K562 (cell line): Measurements from ENCODE around the gene CWF19L1. TPM values are rescaled to one million over a fixed set of nuclear protein-coding genes. Genes with fewer than 3 reads are reported as not detected.

Experiments
- ATAC-seq: fragments of 200-7000 bp; cut with Tn5 transposase; 3 replicates; pipeline ENCODE4 v1.9.1; 2020; ENCODE audit warnings: moderate library complexity
- BruUV-seq: library from RNA; stranded (reverse); fragments of 400-500 nt; replicated peaks from 2 replicates; lab custom pipeline; 2021; lab: Mats Ljungman, UMichigan
- CTCF ChIA-PET: fragments of 300-600 bp; formaldehyde crosslinking; extraction: SDS; loops from one replicate; lab custom pipeline; 2021; ENCODE audit warnings: low intra/inter-chr PET ratio; lab: Yijun Ruan, JAX
- POLR2A ChIA-PET: fragments of 300-600, 350-650 bp; sonication (Branson Sonifier 250); formaldehyde crosslinking; extraction: SDS; loops from one replicate; lab custom pipeline; 2021; ENCODE audit warnings: antibody characterized with exemption, inconsistent platforms; lab: Yijun Ruan, JAX
- DNase-seq, 4 experiments: peaks; one replicate each; pipeline versions ENCODE4 v3.0.0 to v3.0.0-alpha.2; 2011 to 2018; ENCODE audit warnings: low spot score in 3 of 4, mixed read lengths in 3 of 4; ENCODE audit errors: extremely low read depth in 1 of 4
- FAIRE-seq: peaks from 2 replicates; lab custom pipeline; 2011; peaks lifted over from hg19 to GRCh38; lab: Jason Lieb, UNC
- H2AFZ ChIP-seq: 2 replicates; pipeline ENCODE4 v1.6.0; 2011; ENCODE audit warnings: low read depth, low read length, control low read depth, inconsistent platforms
- H3K27ac ChIP-seq: fragments of 200-600 bp; 3 replicates; pipeline ENCODE4 v1.8.0; 2011; ENCODE audit warnings: low read depth, mild to moderate bottlenecking, control low read depth, inconsistent platforms, low read length, moderate library complexity, mixed read lengths; ENCODE audit errors: extremely low read depth
- H3K27me3 ChIP-seq, 2 experiments: fragments of 300-600 bp in 1 of 2; 2 replicates in 1 of 2; 3 replicates in 1 of 2; pipeline versions ENCODE4 v1.6.0 to v1.8.0; 2011; ENCODE audit warnings: inconsistent platforms in 2 of 2, low read length in 2 of 2, mild to moderate bottlenecking in 1 of 2, mixed read lengths in 1 of 2, moderate library complexity in 1 of 2; ENCODE audit not compliant: control insufficient read depth in 2 of 2, insufficient read depth in 2 of 2
- H3K36me3 ChIP-seq: fragments of 300-600 bp; 3 replicates; pipeline ENCODE4 v1.8.0; 2011; ENCODE audit warnings: mild to moderate bottlenecking, low read length, inconsistent platforms; ENCODE audit not compliant: control insufficient read depth, insufficient read depth
- H3K4me1 ChIP-seq, 2 experiments: fragments of 200-600 bp in 1 of 2; replicated peaks in 1 of 2; 2 replicates in 1 of 2; 3 replicates in 1 of 2; pipeline versions ENCODE4 v1.5.1 to v1.8.0; 2011; ENCODE audit warnings: inconsistent platforms in 2 of 2, low read length in 2 of 2, mild to moderate bottlenecking in 1 of 2, mixed read lengths in 1 of 2, moderate library complexity in 1 of 2; ENCODE audit not compliant: control insufficient read depth in 2 of 2, insufficient read depth in 2 of 2
- H3K4me2 ChIP-seq: 2 replicates; pipeline ENCODE4 v1.6.1; 2011; ENCODE audit warnings: low read length, control low read depth, inconsistent platforms, mixed read lengths; ENCODE audit not compliant: insufficient read depth
- H3K4me3 ChIP-seq: fragments of 200-600 bp; sonication (generic), shearing (Covaris generic); 2 replicates; pipeline ENCODE4 v1.5.1; 2016; ENCODE audit warnings: control low read depth, inconsistent platforms
- H3K79me2 ChIP-seq: fragments of 200-600 bp; 3 replicates; pipeline ENCODE4 v1.8.0; 2011; ENCODE audit warnings: low read length, inconsistent platforms; ENCODE audit not compliant: control insufficient read depth, insufficient read depth
- H3K9ac ChIP-seq, 2 experiments: 2 replicates each; pipeline versions ENCODE4 v1.6.0 to v1.6.1; 2011; ENCODE audit warnings: low read depth in 2 of 2, low read length in 2 of 2, control low read depth in 1 of 2, inconsistent platforms in 1 of 2, mild to moderate bottlenecking in 1 of 2, mixed read lengths in 1 of 2; ENCODE audit not compliant: insufficient read depth in 1 of 2
- H3K9me1 ChIP-seq: one replicate; pipeline ENCODE4 v1.6.0; 2011; ENCODE audit warnings: inconsistent platforms, mild to moderate bottlenecking, low read length, moderate library complexity; ENCODE audit not compliant: control insufficient read depth, insufficient read depth
- H3K9me3 ChIP-seq: replicated peaks from 2 replicates; pipeline ENCODE4 v1.5.1; 2011; ENCODE audit warnings: low read depth, low read length, inconsistent platforms; ENCODE audit not compliant: control insufficient read depth, insufficient read depth
- H4K20me1 ChIP-seq: replicated peaks from 2 replicates; pipeline ENCODE4 v1.6.1; 2011; ENCODE audit warnings: low read length, inconsistent platforms, mixed read lengths; ENCODE audit not compliant: control insufficient read depth, insufficient read depth
- CCNT2 ChIP-seq: IDR thresholded peaks from 2 replicates; pipeline ENCODE4 v1.6.1; 2011; ENCODE audit warnings: borderline replicate concordance, low read depth, mild to moderate bottlenecking, moderate library complexity, mixed read lengths, low read length; ENCODE audit not compliant: insufficient read length; ENCODE audit errors: extremely low read depth
- DLX4 ChIP-seq: fragments of 250-450 bp; sonication (Bioruptor Pico); IDR thresholded peaks from 2 replicates; pipeline ENCODE4 v1.6.1; 2021; ENCODE audit warnings: mild to moderate bottlenecking
- DPF2 ChIP-seq: fragments of 450-650 bp; IDR thresholded peaks from 2 replicates; pipeline ENCODE4 v1.6.1; 2016
- GABPA ChIP-seq: fragments of 200-800 bp; sonication (Bioruptor generic); conservative IDR thresholded peaks from 2 replicates; pipeline ENCODE4 v1.6.1; 2016; ENCODE audit warnings: low read depth, missing genetic modification characterization, missing compliant biosample characterization
- MTA3 ChIP-seq: fragments of 450-650 bp; formaldehyde crosslinking; IDR thresholded peaks from 2 replicates; pipeline ENCODE4 v1.6.1; 2017; ENCODE audit warnings: mild to moderate bottlenecking, borderline replicate concordance
- RBBP5 ChIP-seq: fragments of 200-600 bp; sonication (generic); IDR thresholded peaks from 2 replicates; pipeline ENCODE4 v1.6.1; 2012; ENCODE audit warnings: borderline replicate concordance, mild to moderate bottlenecking, low read length, control low read depth, inconsistent platforms; ENCODE audit not compliant: insufficient read depth, poor library complexity, severe bottlenecking
- RBM17 ChIP-seq: fragments of 200-400 bp; formaldehyde crosslinking; IDR thresholded peaks from 2 replicates; pipeline ENCODE4 v1.6.1; 2017; ENCODE audit warnings: low read depth, mild to moderate bottlenecking, low read length, borderline replicate concordance
- RBM25 ChIP-seq: fragments of 200-400 bp; formaldehyde crosslinking; IDR thresholded peaks from 2 replicates; pipeline ENCODE4 v1.6.1; 2018; ENCODE audit warnings: low read length, low read depth, moderate library complexity; ENCODE audit not compliant: severe bottlenecking
- REST ChIP-seq, 2 experiments: fragments of 450-650 bp; formaldehyde crosslinking in 1 of 2; IDR thresholded peaks; 2 replicates each; pipeline versions ENCODE4 v1.4.0 to v1.6.1; 2014 to 2020; ENCODE audit warnings: mild to moderate bottlenecking in 2 of 2, borderline replicate concordance in 1 of 2, low read depth in 1 of 2
- TAF15 ChIP-seq: fragments of 200-400 bp; formaldehyde crosslinking; IDR thresholded peaks from 2 replicates; pipeline ENCODE4 v1.6.1; 2017; ENCODE audit warnings: mild to moderate bottlenecking, low read depth, low read length, moderate library complexity
- ZNF354B ChIP-seq: fragments of 250-450 bp; sonication (Bioruptor Pico); IDR thresholded peaks from 2 replicates; pipeline ENCODE4 v1.4.0; 2020
- ZNF764 ChIP-seq: fragments of 250-450 bp; sonication (Bioruptor Pico); IDR thresholded peaks from 2 replicates; pipeline ENCODE4 v1.4.0; 2020; ENCODE audit warnings: low read depth, mild to moderate bottlenecking, moderate library complexity
- WGBS: fragments of 100-300 bp; shearing (Covaris generic); methylation state at CpG from one replicate; pipeline ENCODE4 v1.1.6; 2016; ENCODE audit warnings: low coverage, mixed read lengths; ENCODE audit not compliant: insufficient coverage; ENCODE audit errors: missing lambda C conversion rate; 5-methylcytosine and 5-hydroxymethylcytosine counted together
- in situ Hi-C: fragments of 300-500 bp; cut with MboI; formaldehyde crosslinking; loops from 4 replicates; pipeline ENCODE4 v1.15.0; 2018; ENCODE audit warnings: inconsistent platforms, mixed read lengths
- intact Hi-C: fragments of 100-400 bp; cut with micrococcal nuclease; formaldehyde crosslinking; loops from 2 replicates; pipeline ENCODE4 v1.14.2; 2022
- polyA plus RNA-seq, 8 experiments: library from polyadenylated mRNA; depleted of rRNA in 4 of 8; stranded (reverse) in 5 of 8; unstranded in 3 of 8; fragments of >200 nt; fragmentation: Nextera tagmentation in 2 of 8; fragmentation: Illumina TruSeq in 1 of 8; extraction: Ambion mirVana in 2 of 8; extraction: Trizol in 1 of 8; gene quantifications; 2 replicates each; pipeline versions ENCODE4 v1.2.1 to v1.2.3, GENCODE V29; 2011 to 2014; ENCODE audit warnings: inconsistent platforms in 1 of 8, missing spikeins in 1 of 8
- total RNA-seq, 7 experiments: library from RNA; depleted of rRNA in 6 of 7; stranded (reverse); fragments of >200 nt in 6 of 7; fragmentation: Illumina TruSeq in 2 of 7; extraction: Trizol in 2 of 7; gene quantifications; 2 replicates each; pipeline versions ENCODE4 v1.2.1 to v1.2.3, GENCODE V29; 2011 to 2021; ENCODE audit warnings: low replicate concordance in 1 of 7

CWF19L1 gene
- total and polyA plus RNA-seq, 9 of the 15 experiments (the other 6 are each of a cell fraction or from before 2014, with no cell fraction given): 19.5 to 49.9 (median 30.9) TPM

GRCh38 chr10:100229819-100230422 is 37.5 kb downstream of the CWF19L1 start:
- Histone ChIP-seq H2AFZ (peak overlapping the region; percentile 97), H3K27ac (peak overlapping the region; percentile 85), H3K4me1 (peaks cover 0 to 3% of the 10 kb centered on the region in 2 experiments; a peak in 2 of 5 replicates), H3K36me3 (peaks cover 38% of the 10 kb centered on the region; the same call in 2 of the 3 replicates), H3K4me2 (peak overlapping the region; percentile 100), H3K9ac (peak overlapping the region; percentile 92 to 93), H4K20me1 (no peaks in the 10 kb centered on the region), H3K9me3 (no peaks in the 10 kb centered on the region), H3K9me1 (no peaks in the 10 kb centered on the region), H3K4me3 (peak overlapping the region; percentile 99), H3K27me3 (no peaks in the 10 kb centered on the region), H3K79me2 (peaks cover 35% of the 10 kb centered on the region)
- FAIRE-seq (no peak), DNase-seq (no peak), ATAC-seq (no peak)
- ChIA-PET CTCF (no interaction called here), POLR2A (no interaction called here)
- WGBS: 44% methylated on average over 14 of the region's 21 CpGs
- intact Hi-C loops (no loop called here), in situ Hi-C loops (no loop called here)
- TSS peak; percentile 89 for BruUV-seq
- no peak for TF ChIP-seq ZNF354B (CRISPR knock-in tag)
- peak; percentile 37 for TF ChIP-seq RBM25
- no peak for TF ChIP-seq ZNF764 (CRISPR knock-in tag)
- TF ChIP-seq RBBP5: no peak
- no peak for TF ChIP-seq DLX4 (CRISPR knock-in tag)
- no peak for TF ChIP-seq CCNT2
- no peak for TF ChIP-seq TAF15
- no peak for TF ChIP-seq REST (IDR thresholded peaks at IDR 0.05; ENCODE audit: borderline replicate concordance)
- no peak for TF ChIP-seq REST (CRISPR knock-in tag; IDR thresholded peaks at IDR 0.05; ENCODE audit: low read depth)
- TF ChIP-seq MTA3: no peak
- TF ChIP-seq RBM17: no peak
- peak; percentile 70 for TF ChIP-seq GABPA (tag)
- no peak; the same call in 1 of the 2 replicates for TF ChIP-seq DPF2
